DOHH2 (cell line): ENCODE data around the gene RFK.

ENCODE experiments used
- EZH2phosphoT487 ChIP-seq: fragments of 200-600 bp; sonication (generic); IDR thresholded peaks from 2 replicates; pipeline ENCODE4 v1.6.1; 2017; ENCODE audit warnings: borderline replicate concordance, mild to moderate bottlenecking, antibody characterized with exemption, low read length, moderate library complexity, mixed read lengths
- TF ChIP-seq, protein P1 (sequence below): fragments of 200-600 bp; sonication (generic); IDR thresholded peaks from one replicate; pipeline ENCODE4 v1.5.1; 2014; ENCODE audit warnings: antibody characterized with exemption, mild to moderate bottlenecking, low read depth, low read length; ENCODE audit not compliant: poor library complexity, severe bottlenecking

DNA sequence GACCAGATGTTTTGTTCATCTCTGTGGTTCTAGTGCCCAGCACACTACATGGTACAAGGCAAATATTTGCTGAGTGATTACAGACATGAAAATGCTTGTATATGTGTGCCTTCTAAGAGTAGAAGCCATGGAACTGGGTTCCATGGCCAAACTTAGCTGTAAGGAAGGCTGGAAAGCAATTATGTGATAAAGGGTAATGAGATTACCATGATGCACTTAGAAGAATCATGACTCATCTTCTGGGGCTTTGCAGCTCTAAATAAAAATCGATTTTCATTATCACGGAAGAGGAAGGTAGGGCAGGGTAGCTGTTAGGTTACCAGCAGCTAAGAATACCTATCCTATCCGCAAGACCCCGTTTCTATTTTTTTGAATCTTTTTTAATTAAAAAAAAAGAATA, 28.0 kb downstream of the RFK start:
- TF ChIP-seq, protein P1, sequence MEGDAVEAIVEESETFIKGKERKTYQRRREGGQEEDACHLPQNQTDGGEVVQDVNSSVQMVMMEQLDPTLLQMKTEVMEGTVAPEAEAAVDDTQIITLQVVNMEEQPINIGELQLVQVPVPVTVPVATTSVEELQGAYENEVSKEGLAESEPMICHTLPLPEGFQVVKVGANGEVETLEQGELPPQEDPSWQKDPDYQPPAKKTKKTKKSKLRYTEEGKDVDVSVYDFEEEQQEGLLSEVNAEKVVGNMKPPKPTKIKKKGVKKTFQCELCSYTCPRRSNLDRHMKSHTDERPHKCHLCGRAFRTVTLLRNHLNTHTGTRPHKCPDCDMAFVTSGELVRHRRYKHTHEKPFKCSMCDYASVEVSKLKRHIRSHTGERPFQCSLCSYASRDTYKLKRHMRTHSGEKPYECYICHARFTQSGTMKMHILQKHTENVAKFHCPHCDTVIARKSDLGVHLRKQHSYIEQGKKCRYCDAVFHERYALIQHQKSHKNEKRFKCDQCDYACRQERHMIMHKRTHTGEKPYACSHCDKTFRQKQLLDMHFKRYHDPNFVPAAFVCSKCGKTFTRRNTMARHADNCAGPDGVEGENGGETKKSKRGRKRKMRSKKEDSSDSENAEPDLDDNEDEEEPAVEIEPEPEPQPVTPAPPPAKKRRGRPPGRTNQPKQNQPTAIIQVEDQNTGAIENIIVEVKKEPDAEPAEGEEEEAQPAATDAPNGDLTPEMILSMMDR: no peak
- no peak for TF ChIP-seq EZH2phosphoT487
